HG03460 (cell line): ENCODE measurements around the gene GRK4.
"Not testable (repeated sequence)": the region's sequence is repeated elsewhere in the genome, so short reads cannot be mapped to it uniquely, and the experiment has no call there.

Experiments used
- ATAC-seq: cut with Tn5 transposase; IDR thresholded peaks from one replicate; pipeline ENCODE4 v1.9.1; 2021; ENCODE audit not compliant: unreplicated experiment

The GRK4 gene

DNA sequence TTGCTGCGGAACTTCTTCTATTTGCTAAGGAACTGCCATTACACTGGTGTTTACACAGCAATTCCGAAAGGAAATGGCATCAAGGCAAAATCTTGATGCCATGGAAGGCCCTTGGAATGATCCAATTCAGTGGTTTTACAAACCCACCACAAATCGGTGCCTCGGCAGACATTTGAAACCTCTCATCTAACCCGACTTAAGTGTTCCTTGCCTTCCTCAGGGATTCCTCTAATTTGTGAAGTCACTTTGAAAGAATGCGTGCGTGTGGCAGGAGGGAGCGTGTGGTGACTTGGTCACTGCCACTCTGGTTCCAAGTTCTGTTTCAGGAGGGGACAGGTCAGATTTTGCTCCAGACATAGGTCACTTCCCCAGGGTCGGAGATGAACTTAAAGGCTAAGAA is 4.9 kb upstream of the GRK4 start:
- no peak for ATAC-seq

DNA sequence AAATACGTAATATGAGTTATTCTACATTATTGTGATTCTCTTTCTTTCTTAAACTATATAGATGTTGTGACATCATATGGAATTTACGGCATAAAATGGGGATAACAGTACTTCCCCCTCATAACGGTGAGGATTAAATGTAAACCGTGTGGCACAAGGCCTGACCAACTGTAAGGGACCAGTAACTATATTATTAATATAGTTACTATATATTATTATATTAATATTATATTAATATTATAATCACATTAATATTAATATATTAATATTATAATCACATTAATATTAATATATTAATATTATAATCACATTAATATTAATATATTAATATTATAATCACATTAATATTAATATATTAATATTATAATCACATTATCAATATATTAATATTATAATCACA is 2.9 kb upstream of the GRK4 start:
- ATAC-seq, result not testable (repeated sequence)

DNA sequence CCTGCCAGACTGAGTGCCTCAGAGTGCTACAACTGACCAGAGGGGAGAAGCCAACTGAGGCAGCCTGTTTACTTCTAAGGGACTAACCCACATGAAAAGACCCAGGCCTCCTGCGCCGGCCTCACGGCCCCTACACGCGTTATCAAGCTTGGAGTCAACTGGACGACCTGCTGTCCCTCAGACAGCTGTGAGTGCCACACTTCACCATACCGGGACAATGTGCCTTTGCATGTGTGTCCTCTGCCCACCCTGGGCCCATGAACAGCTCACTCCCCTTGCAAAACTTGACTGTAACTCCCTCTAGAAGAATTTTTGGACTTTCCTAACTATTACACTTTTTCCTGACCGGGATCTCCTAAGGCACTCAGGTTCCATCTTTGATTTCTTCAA is 2.0 kb upstream of the GRK4 start:
- ATAC-seq, result no peak

DNA sequence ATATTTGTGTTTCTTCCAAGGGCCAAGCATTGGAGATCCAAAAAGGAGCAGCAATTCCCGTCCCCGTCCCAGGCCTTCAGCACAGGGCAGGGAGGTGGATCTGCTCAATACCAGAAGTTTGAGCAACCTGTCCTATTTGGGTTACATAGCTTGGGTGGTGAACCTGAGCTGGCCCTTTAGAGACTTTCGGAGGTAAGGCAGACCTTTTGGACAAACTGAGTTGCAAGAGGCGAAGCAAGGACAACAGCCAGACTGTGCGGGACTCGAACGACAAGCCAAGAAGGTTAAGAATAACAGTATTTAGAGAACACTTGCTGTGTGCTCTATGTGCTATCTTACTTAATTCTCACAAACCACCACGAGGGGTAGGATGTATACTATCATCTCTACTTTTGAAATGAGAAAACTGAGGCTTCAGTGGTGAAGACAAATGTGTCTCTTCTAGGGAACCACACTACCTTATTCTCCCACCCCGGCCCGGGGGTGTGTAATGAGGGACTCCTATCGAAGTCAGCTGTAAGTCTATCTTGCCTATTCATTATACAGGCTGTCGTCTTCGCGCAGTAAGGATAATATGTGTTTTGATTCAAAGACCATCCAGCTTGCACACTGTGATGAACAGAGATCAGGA is 1.4 kb upstream of the GRK4 start:
- no peak for ATAC-seq

DNA sequence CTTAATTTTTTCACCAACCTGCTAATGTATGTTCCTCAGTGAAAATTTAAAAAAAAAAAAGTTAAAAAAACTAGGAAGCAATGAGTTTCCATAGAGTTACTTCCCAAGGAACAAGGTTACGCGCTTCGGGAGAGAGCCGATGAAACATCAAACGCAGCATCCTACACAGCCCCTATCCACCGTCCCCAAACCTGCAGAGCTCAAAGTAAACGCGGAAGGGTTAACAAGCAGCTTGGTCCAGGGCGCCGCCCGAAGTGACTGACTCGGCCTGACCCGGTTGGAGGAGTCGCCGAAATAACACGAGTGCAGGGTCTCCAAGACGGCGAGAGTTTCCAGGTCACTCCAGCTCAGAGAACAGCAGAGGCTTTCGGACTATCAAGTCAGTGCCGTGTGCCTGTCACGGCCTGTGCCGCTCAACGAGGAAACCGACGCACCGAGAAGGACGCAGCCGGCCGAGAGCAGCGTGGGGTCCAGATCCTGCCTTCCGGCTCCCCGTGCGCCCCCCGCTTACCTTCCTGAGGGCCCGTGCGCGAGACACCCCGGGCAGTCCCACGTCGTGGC is 677 bp upstream of the GRK4 start:
- ATAC-seq, result peak; percentile 33

DNA sequence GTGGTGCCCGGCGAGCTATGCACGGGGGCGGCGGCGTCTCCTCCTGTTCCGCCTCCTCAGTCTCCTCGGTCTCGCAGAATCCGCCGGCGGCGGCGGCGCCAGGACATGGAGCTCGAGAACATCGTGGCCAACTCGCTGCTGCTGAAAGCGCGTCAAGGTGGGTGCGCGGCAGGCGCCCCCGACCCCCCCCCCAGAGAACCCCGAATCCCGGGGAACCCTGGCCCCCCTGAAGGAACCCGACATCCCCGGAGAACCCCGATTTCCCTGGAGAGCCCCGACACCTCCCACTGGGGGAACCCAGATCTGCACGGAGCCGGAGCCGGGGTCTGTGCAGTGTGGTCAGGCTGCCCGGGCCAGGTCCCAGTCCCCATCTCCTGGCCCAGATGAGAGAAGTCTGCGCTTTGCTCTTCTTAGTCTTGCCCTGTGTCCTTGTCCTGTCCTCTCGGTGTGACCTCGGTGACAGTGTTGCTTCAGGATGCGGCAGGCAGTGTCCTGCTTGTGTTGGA is 648 bp downstream of the GRK4 start:
- ATAC-seq, result peak; percentile 28

DNA sequence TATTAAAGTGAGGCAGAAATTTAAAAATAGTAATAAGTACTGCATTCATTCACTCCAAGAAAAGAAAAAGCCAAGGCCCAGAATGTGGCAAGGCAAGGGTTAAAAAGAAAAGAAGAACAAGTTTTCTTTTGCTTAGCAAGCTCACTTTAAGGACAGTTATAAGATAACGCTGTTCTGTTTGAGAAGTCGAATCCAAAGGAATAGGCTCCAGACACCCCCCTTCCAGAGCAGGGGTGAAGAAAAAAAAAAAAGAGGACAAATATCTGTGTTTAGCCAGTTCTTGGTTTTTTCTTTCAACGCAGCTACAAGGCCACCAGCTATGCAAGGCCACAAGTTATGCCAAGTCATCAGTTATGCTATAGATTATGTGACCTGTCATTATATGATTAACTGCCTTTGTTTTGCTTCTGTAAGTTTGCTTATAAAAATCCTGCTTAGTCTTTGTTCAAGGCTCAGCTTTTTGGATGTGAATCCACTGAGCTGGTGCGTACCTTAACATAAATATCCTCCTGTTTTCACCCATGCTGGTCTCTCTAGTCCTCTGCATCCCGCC is 1.4 kb downstream of the GRK4 start:
- no peak for ATAC-seq

DNA sequence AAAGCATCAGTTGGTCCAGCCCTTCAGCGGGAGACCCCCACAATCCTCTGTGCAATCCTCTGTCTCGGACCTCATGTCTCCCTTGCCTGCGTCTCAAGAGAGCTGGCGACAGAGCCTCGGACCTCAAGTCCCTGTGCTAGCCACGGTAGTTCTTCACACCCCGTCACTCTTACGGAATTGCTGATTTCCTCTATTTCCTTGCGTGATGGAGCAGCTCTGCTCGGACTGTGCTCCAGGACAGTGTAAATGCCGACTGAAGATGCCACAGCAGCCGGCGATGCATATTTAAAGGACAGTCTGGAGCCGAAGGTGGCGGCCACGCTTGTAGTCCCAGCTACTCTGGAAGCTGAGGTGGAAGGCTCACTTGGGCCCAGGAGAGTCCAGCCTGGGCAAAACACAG is 1.9 kb downstream of the GRK4 start:
- no peak for ATAC-seq

DNA sequence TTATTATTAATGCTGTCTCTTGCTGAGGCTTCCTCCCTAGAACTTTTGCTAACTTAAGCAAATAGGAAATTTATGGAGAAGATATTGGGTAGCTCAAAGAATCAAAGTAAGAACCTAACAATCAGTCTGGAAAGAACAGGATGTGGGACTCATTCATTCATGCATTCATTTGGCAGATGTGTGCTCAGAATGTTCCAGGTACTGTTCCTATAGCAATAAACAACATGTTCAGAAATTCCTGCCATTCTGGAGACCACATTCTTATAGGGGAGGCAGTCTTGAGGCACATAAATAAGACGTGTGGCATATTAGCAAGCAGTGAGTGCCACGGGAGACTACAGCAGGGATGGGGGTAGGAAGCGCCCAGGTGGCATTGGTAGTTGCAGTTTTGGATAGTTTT is 5.0 kb downstream of the GRK4 start:
- ATAC-seq, result no peak

DNA sequence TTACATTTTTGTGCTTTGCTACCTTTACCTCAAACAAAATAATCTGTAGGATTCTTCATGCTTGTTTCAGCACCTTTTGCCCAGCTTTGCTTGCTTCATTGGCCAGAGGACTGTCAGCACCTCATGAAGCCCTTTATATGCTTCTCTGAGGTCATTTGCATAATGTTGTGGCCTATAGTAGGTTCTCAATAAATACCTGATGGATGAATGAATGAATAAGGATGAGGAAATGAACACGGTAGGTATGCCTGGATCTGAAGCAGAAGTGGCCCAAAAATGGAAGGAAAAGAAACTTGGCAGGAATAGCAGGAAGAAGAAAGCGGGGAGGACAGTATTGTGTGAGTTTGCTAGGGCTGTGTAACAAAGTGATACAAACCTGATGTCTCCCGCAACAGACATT is 7.9 kb downstream of the GRK4 start:
- ATAC-seq, result no peak

DNA sequence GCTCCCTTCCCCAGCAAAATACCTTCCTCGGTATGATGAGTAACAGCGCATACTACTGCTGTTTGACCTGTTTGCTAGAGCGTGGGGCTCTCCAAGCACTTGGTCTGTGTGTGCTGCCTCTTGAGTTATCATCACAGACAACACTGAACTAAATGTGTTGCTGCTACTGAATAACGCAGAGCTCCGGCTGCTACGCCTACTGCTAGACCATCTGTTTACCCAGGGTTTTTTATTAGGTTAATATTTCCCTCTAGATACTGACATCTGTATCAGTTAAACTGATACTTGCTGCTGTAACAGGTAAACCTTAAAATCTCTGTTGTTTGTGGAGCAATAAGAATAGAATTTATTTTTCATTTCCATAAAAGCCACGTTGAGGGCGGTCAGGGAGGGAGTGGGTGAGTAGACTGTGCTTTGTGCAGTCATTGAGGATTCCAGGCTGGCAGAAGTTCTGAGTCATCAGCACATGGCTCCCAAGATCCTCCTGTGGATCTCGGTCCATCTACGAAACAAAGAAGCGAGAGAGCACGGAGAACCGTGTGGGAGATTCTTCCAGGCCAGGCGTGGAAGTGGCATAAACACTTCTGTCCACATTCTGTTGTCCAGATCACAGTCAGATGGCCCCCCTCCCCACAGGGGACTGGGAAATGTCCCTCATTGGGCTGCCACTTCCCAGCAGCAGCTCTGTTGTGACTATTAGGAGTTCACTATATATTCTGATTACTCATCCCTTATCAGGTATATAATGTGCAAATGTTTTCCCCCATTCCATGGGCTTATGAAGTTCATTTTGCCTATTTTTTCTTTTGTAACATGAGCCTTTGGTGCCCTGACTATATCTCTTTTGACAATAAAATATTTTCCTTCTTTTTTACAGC is 14.1 kb downstream of the GRK4 start:
- no peak for ATAC-seq

DNA sequence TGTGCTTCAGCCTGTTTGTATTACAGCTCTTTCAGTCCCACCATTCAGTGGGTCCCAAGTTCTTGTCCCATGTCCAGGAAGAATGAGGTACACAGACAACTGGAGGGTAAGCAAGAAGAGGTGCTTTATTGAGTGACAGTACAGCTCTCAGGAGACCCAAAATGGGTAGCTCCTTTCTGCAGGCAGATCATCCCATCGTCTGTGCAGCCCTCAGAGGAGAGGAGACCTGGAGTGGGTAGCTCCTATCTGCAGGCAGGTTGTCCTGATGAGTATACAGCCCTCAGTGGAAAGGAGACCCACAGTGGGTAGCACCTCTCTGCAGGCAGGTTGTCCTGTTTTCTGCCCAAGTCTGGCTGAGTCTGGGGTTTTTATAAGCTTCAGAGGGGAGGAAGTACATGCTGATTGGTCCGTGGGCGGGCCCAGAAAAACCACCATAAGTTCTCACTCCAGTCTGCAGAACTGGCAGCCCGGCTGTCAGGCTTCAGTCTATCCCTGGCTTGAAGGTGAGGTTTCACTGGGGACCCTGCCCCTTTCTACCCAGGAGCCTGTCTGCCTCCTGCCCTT is 18.0 kb downstream of the GRK4 start:
- no peak for ATAC-seq

DNA sequence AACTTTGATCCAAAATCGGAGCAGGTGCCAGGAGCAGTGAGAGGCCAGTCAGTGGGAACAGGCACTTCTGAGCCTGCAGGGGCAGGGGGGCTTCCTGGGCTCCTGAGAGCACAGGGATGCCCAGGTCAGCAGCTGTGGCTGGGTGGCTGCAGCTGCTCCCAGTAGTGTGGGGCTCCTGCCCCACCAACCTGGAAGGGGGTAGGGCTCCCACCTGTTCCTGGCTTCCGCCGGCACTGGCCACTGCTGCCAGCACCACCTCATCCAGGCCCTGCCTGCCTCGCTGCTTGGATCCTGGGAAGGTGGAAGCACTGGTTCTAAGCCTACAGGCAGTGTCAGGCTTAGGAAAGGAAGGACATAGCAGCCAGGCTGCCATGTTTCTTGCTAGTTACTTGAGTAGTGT is 18.6 kb downstream of the GRK4 start:
- no peak for ATAC-seq

DNA sequence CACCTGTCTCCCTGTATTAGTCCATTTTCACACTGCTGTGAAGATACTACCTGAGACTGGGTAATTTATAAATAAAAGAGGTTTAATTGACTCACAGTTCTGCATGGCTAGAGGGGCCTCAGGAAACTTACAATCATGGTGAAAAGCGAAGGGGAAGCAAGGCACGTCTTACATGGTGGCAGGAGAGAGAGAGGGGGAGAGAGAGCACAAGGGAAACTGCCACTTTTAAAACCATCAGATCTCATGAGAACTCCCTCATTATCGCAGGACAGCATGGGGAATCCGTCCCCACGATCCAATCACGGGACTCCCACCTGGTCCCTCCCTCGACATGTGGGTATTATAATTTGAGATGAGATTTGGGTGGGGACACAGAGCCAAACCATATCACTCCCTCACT is 20.3 kb downstream of the GRK4 start:
- ATAC-seq, result not testable (repeated sequence)

DNA sequence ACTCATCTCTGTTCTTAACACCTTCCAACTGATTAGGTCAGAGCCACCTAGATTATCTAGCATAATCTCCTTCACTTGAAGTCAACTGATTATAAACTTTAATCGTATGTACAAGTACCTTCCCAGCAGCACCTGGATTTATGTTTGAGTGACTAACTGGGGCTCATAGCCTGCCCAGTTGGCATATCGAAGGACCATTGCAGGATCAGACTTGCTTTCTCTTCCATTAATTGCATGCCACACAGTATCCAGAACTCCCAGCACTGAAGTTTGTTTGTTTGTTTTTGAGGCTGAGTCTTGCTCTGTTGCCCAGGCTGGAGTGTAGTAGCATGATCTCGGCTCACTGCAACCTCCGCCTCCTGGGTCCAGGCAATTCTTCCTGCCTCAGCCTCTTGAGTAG is 27.9 kb downstream of the GRK4 start:
- ATAC-seq, result no peak

DNA sequence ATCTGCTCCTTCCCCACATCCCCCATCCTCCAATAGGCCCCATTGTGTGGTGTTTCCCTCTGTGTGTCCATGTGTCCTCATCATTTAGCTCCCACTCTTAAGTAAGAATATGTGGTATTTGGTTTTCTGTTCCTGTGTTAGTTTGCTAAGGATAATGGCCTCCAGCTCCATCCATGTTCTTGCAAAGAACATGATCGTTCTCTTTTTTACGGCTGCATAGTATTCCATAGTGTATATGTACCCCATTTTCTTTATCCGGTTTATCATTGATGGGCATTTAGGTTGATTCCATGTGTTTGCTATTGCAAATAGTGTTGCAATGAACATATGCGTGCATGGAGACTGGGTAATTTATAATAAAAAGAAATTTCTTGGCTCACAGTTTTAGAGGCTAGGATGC is 31.5 kb downstream of the GRK4 start:
- ATAC-seq, result no peak

DNA sequence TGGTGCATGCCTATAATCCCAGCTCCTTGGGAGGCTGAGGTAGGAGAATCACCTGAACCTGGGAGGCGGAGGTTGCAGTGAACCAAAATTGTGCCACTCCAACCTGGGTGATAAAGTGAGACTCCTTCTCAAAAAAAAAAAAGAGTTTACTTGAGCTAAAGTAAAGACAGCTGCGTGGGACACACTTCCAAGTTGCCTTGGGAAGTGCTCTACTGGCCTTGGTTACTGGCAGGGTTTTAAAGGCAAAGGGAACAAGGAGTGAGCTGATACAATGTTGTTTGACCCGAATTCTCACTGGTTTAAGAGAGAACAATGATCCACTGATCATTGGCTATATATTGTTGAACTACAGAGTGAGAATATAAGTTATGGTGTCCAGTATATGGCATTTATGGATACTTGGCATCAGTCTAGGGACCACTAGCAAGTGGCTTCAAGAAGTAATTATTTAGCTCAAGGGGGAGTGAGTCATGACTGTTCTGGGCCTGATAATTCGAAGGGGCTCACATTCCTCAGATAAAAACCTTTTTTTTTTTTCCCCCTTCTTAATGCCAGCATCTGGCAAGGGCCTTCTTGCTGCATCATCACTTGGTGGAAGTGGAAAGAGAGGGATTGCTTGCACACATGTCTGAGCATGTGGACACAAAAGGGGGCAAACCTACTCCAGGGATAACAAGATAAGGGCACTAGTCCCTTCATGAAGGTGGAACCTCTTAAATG is 32.3 kb downstream of the GRK4 start:
- no peak for ATAC-seq

DNA sequence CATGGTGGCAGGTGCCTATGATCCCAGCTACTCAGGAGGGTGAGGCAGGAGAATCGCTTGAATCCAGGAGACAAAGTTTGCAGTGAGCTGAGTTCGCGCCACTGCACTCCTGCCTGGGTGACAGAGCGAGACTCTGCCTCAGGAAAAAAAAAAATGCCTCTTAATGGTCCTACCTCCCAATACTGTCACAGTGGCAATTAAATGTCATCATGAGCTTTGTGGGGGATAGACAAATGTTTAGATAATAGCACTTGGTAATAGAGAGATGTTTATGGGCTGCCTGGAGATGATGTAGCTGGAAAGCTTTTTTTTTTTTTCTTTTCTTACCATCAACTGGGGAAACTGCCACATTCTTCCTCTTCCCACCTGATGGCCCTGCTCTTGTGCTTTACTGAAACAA is 33.0 kb downstream of the GRK4 start:
- no peak for ATAC-seq

DNA sequence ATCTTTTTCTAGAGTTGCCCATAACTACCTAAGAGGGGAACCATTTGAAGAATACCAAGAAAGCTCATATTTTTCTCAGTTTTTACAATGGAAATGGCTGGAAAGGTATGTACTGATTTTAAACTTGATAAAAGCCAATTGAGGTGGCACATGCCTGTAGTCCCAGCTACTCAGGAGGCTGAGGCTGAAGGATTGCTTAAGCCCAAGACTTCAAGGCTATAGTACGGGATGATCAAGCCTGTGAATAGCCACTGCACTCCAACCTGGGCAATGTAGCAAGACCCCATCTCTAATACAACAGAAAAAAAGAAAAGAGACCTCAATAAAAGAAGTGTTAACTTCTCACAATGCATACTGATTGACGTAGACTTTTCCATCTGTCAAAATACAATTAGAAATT is 44.4 kb downstream of the GRK4 start:
- ATAC-seq, result no peak

DNA sequence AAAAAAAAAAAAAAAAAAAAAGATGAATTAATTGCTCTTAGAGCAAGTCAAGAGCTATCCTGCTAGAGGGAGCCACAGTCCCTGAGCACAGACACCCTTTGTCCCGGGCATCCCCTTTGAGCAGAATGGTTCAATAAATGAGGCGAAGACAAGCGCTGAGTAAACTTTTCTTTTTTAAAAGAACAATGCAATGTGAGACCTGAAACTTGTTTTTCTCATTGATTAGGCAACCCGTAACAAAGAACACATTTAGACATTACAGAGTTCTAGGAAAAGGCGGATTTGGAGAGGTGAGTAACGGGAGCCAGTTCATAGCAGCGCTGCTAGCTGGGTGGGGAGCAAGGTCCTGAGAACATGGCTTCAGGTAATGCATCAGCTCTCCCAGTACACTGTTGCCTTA is 46.1 kb downstream of the GRK4 start:
- ATAC-seq, result no peak

DNA sequence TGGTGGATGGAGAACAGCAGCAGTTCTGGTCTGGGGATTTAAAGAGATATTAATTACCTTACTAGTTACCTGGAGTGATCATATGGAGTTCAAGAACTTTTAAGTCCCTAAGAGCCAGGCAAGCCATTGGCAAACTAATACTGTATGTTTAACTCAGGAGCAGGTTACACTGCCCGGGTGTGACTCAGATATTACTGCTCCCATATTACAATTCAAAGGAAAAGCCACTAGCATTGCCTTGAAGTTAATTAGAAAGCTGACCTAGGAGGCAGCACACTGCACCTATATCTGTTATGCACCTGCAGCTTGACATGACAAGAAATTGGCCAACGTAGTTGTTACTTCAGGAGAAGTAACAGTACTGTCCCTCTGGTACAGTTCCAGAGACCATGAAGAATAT is 47.2 kb downstream of the GRK4 start:
- ATAC-seq, result no peak
